HepG2 (cell line): ENCODE measurements around the gene RBP5. TPM values are rescaled to one million over a fixed set of nuclear protein-coding genes. Genes with fewer than 3 reads are reported as not detected.

Source experiments
- ADNP ChIP-seq: sonication (generic); formaldehyde crosslinking; IDR thresholded peaks from 2 replicates; pipeline ENCODE4 v1.4.0; 2020; ENCODE audit warnings: missing genetic modification reagents
- ARNTL ChIP-seq: sonication (generic); formaldehyde crosslinking; IDR thresholded peaks from 2 replicates; pipeline ENCODE4 v1.4.0; 2020; ENCODE audit warnings: mild to moderate bottlenecking, missing genetic modification reagents
- CBX2 ChIP-seq, 2 experiments: fragments of 200-600 bp in 1 of 2; sonication (generic); formaldehyde crosslinking in 1 of 2; IDR thresholded peaks; 2 replicates each; pipeline versions ENCODE4 v1.7.0 to v1.8.1; 2018 to 2022; ENCODE audit warnings: low read depth in 2 of 2, low read length in 1 of 2, mild to moderate bottlenecking in 1 of 2, missing genetic modification reagents in 1 of 2
- ELF3 ChIP-seq: IDR thresholded peaks from 2 replicates; pipeline ENCODE4 v1.6.1; 2016; ENCODE audit warnings: missing genetic modification reagents, missing compliant biosample characterization
- ESRRA ChIP-seq: sonication (generic); formaldehyde crosslinking; IDR thresholded peaks from 2 replicates; pipeline ENCODE4 v1.5.1; 2020; ENCODE audit warnings: mild to moderate bottlenecking, low read depth, missing genetic modification reagents
- GFI1 ChIP-seq: sonication (generic); formaldehyde crosslinking; IDR thresholded peaks from 2 replicates; pipeline ENCODE4 v1.5.0; 2020; ENCODE audit warnings: missing genetic modification reagents, mild to moderate bottlenecking, borderline replicate concordance
- HOXA7 ChIP-seq: sonication (generic); formaldehyde crosslinking; IDR thresholded peaks from 2 replicates; pipeline ENCODE4 v1.8.1; 2022; ENCODE audit warnings: mild to moderate bottlenecking, missing genetic modification reagents, moderate library complexity
- PAX8 ChIP-seq: sonication (generic); formaldehyde crosslinking; IDR thresholded peaks from 2 replicates; pipeline ENCODE4 v1.8.0; 2022; ENCODE audit warnings: mild to moderate bottlenecking, missing genetic modification reagents, borderline replicate concordance
- RXRB ChIP-seq: IDR thresholded peaks from 2 replicates; pipeline ENCODE4 v1.6.1; 2016; ENCODE audit warnings: borderline replicate concordance, missing genetic modification reagents, missing compliant biosample characterization
- SP4 ChIP-seq: sonication (generic); formaldehyde crosslinking; IDR thresholded peaks from 2 replicates; pipeline ENCODE4 v1.8.1; 2023; ENCODE audit warnings: mild to moderate bottlenecking, missing genetic modification reagents
- SRF ChIP-seq: IDR thresholded peaks from 2 replicates; pipeline ENCODE4 v1.6.1; 2011; ENCODE audit warnings: mild to moderate bottlenecking, low read depth, low read length, moderate library complexity
- U2AF1 ChIP-seq: fragments of 200-400 bp; formaldehyde crosslinking; optimal IDR thresholded peaks from 2 replicates; pipeline ENCODE3; 2017; ENCODE audit warnings: mild to moderate bottlenecking, low read depth, low read length
- ZBTB42 ChIP-seq: sonication (generic); formaldehyde crosslinking; IDR thresholded peaks from 2 replicates; pipeline ENCODE4 v1.5.0; 2020; ENCODE audit warnings: mild to moderate bottlenecking, missing genetic modification reagents
- ZNF337 ChIP-seq: sonication (generic); formaldehyde crosslinking; IDR thresholded peaks from 2 replicates; pipeline ENCODE4 v1.5.1; 2020; ENCODE audit warnings: missing genetic modification reagents, low read depth, mild to moderate bottlenecking, borderline replicate concordance
- ZNF468 ChIP-seq: sonication (generic); formaldehyde crosslinking; IDR thresholded peaks from 2 replicates; pipeline ENCODE4 v1.8.0; 2022; ENCODE audit warnings: mild to moderate bottlenecking, moderate library complexity, missing genetic modification reagents
- ZNF496 ChIP-seq: sonication (generic); formaldehyde crosslinking; IDR thresholded peaks from 2 replicates; pipeline ENCODE4 v1.8.1; 2023; ENCODE audit warnings: mild to moderate bottlenecking, moderate library complexity, missing genetic modification reagents; ENCODE audit not compliant: insufficient replicate concordance
- ZNF720 ChIP-seq: sonication (generic); formaldehyde crosslinking; IDR thresholded peaks from 2 replicates; pipeline ENCODE4 v1.4.0; 2020; ENCODE audit warnings: missing genetic modification reagents
- polyA plus RNA-seq, 8 experiments: library from polyadenylated mRNA; depleted of rRNA in 3 of 8; stranded (reverse) in 7 of 8; unstranded in 1 of 8; fragments of >200 nt; fragmentation: Illumina TruSeq in 4 of 8; extraction: Trizol in 4 of 8; gene quantifications; 2 replicates each; pipeline versions ENCODE4 v1.2.1 to v1.2.3, GENCODE V29; 2011 to 2016; ENCODE audit warnings: low read depth in 4 of 8, missing spikeins in 1 of 8, mixed read lengths in 1 of 8; ENCODE audit not compliant: insufficient read depth in 1 of 8
- total RNA-seq, 5 experiments: library from RNA; depleted of rRNA; stranded (reverse); fragments of >200 nt; fragmentation: Illumina TruSeq; extraction: Trizol; gene quantifications; 2 replicates each; pipeline ENCODE4 v1.2.3, GENCODE V29; 2016; ENCODE audit warnings: low read depth in 1 of 5
- TF ChIP-seq, protein P1 (sequence below): sonication (generic); formaldehyde crosslinking; conservative IDR thresholded peaks from 2 replicates; pipeline ENCODE4 v1.8.0; 2022; ENCODE audit warnings: low read depth, missing genetic modification reagents
- TF ChIP-seq, protein P2 (sequence below): sonication (generic); formaldehyde crosslinking; IDR thresholded peaks from 2 replicates; pipeline ENCODE4 v1.8.0; 2022; ENCODE audit warnings: mild to moderate bottlenecking, missing genetic modification reagents, borderline replicate concordance
- TF ChIP-seq, protein P3 (sequence below): sonication (generic); formaldehyde crosslinking; IDR thresholded peaks from 2 replicates; pipeline ENCODE4 v1.4.0; 2020; ENCODE audit warnings: mild to moderate bottlenecking, missing genetic modification reagents
- TF ChIP-seq, protein P4 (sequence below): sonication (generic); formaldehyde crosslinking; IDR thresholded peaks from 2 replicates; pipeline ENCODE4 v1.9.0; 2021; ENCODE audit warnings: missing genetic modification reagents, mild to moderate bottlenecking, borderline replicate concordance
- TF ChIP-seq, protein P5 (sequence below): sonication (generic); formaldehyde crosslinking; IDR thresholded peaks from 2 replicates; pipeline ENCODE4 v1.8.1; 2023; ENCODE audit warnings: mild to moderate bottlenecking, missing genetic modification reagents

RBP5 gene
- total and polyA plus RNA-seq, 2 of the 13 experiments (the other 11 are each of a cell fraction or from before 2014, with no cell fraction given): 13.8 to 19.8 TPM

DNA sequence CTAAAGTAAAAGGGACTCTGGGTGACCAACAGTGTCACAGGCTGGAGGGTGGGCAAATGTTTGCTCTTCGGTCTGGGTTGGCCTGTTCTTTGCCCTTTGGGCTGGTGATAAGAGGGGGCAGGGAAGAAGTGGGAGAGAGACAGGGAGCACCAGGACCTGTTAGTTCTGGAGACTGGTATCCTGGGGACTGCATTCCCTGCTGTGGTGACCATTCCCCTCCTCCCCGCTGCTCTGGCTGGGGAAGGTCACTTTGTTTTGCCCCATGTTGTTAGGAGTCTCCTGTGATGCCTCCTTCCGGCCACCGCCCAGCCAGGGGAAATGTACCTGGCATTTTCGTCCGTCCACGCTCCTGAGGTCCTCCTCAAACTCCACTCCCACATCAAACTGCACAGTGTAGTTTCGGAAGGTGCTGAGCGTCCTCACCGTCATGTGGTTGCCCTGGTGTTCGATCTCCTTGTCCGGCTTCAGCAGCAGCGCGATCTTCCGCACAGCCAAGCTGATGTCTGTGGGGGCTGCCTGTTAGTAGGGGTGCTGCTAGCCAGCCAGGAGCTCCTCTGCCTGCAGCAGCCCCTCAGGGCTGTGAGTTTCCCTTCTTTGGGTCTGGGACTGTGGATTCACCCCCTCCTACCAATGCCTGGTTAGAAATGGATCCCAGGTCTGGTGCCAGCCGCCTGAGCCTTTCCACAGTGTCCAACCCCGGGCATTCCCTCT is 618 bp downstream of the RBP5 start (continued):
- TF ChIP-seq, protein P1, sequence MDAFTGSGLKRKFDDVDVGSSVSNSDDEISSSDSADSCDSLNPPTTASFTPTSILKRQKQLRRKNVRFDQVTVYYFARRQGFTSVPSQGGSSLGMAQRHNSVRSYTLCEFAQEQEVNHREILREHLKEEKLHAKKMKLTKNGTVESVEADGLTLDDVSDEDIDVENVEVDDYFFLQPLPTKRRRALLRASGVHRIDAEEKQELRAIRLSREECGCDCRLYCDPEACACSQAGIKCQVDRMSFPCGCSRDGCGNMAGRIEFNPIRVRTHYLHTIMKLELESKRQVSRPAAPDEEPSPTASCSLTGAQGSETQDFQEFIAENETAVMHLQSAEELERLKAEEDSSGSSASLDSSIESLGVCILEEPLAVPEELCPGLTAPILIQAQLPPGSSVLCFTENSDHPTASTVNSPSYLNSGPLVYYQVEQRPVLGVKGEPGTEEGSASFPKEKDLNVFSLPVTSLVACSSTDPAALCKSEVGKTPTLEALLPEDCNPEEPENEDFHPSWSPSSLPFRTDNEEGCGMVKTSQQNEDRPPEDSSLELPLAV (CRISPR knock-in tag): no peak
- TF ChIP-seq, protein P2, sequence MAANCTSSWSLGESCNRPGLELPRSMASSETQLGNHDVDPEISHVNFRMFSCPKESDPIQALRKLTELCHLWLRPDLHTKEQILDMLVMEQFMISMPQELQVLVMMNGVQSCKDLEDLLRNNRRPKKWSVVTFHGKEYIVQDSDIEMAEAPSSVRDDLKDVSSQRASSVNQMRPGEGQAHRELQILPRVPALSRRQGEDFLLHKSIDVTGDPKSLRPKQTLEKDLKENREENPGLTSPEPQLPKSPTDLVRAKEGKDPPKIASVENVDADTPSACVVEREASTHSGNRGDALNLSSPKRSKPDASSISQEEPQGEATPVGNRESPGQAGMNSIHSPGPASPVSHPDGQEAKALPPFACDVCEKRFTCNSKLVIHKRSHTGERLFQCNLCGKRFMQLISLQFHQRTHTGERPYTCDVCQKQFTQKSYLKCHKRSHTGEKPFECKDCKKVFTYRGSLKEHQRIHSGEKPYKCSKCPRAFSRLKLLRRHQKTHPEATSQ (CRISPR knock-in tag): no peak
- no peak for TF ChIP-seq GFI1 (CRISPR knock-in tag)
- TF ChIP-seq ADNP (CRISPR knock-in tag): no peak
- TF ChIP-seq SRF: no peak
- peak; percentile 90; the same call in 1 of the 2 replicates for TF ChIP-seq ESRRA (CRISPR knock-in tag)
- TF ChIP-seq ELF3 (CRISPR knock-in tag): no peak
- no peak for TF ChIP-seq ZNF468 (CRISPR knock-in tag)
- no peak for TF ChIP-seq ZBTB42 (CRISPR knock-in tag)
- no peak for TF ChIP-seq ZNF496 (CRISPR knock-in tag)
- TF ChIP-seq, protein P3, sequence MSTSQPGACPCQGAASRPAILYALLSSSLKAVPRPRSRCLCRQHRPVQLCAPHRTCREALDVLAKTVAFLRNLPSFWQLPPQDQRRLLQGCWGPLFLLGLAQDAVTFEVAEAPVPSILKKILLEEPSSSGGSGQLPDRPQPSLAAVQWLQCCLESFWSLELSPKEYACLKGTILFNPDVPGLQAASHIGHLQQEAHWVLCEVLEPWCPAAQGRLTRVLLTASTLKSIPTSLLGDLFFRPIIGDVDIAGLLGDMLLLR: no peak
- TF ChIP-seq RXRB (CRISPR knock-in tag): peak; percentile 51; the same call in 1 of the 2 replicates
- no peak for TF ChIP-seq PAX8
- TF ChIP-seq ZNF337 (CRISPR knock-in tag): no peak
- no peak for TF ChIP-seq U2AF1
- TF ChIP-seq ZNF720 (CRISPR knock-in tag): no peak
- TF ChIP-seq CBX2 (IDR thresholded peaks at IDR 0.05; ENCODE audit: low read depth, low read length): no peak
- no peak for TF ChIP-seq CBX2 (CRISPR knock-in tag; IDR thresholded peaks at IDR 0.05; ENCODE audit: low read depth)
- TF ChIP-seq ARNTL (CRISPR knock-in tag): no peak; the same call in 1 of the 2 replicates
- TF ChIP-seq SP4 (CRISPR knock-in tag): no peak
- TF ChIP-seq, protein P4, sequence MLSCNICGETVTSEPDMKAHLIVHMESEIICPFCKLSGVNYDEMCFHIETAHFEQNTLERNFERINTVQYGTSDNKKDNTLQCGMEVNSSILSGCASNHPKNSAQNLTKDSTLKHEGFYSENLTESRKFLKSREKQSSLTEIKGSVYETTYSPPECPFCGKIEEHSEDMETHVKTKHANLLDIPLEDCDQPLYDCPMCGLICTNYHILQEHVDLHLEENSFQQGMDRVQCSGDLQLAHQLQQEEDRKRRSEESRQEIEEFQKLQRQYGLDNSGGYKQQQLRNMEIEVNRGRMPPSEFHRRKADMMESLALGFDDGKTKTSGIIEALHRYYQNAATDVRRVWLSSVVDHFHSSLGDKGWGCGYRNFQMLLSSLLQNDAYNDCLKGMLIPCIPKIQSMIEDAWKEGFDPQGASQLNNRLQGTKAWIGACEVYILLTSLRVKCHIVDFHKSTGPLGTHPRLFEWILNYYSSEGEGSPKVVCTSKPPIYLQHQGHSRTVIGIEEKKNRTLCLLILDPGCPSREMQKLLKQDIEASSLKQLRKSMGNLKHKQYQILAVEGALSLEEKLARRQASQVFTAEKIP (CRISPR knock-in tag): no peak
- TF ChIP-seq HOXA7: no peak
- TF ChIP-seq, protein P5, sequence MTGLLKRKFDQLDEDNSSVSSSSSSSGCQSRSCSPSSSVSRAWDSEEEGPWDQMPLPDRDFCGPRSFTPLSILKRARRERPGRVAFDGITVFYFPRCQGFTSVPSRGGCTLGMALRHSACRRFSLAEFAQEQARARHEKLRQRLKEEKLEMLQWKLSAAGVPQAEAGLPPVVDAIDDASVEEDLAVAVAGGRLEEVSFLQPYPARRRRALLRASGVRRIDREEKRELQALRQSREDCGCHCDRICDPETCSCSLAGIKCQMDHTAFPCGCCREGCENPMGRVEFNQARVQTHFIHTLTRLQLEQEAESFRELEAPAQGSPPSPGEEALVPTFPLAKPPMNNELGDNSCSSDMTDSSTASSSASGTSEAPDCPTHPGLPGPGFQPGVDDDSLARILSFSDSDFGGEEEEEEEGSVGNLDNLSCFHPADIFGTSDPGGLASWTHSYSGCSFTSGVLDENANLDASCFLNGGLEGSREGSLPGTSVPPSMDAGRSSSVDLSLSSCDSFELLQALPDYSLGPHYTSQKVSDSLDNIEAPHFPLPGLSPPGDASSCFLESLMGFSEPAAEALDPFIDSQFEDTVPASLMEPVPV (CRISPR knock-in tag): 0 out of 2 replicates have a peak, but pooled peaks have one; percentile 6
